ENCODE measurements around the gene ERGIC1.

Gene ERGIC1

DNA sequence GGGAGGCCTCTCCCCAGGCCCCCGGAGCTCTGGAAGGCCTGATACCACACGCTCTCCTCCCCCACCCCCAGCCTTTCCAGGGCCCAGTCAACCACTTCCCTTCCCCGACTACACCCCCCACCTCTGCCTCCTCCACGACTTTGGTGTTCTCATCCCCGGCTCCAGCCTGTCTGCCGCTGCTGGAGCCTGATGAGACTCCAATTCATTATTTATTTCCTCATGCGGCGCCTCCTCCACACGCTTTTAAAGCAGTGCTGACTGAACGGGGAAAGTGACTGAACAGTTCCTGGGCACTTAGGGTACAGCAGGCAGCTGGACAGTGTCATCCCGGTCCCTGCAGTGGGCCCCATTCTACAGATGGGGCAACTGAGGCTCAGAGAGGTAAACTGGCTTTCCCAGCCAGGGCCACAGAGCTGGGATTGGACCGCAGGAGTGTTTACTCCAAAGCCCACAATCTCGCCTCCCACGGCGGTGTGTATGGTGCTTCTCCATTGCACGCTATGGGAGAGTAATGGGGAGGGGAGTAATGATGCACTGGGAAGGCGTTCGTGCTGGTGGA lies 109.3 kb downstream of the ERGIC1 start:
- DNase-seq (ENCODE audit: low read depth), result peak; percentile 69
- H3K4me3 ChIP-seq (ENCODE audit: control insufficient read depth, low read depth, low read length), result no peak overlapping the region
- TF ChIP-seq, protein P1, sequence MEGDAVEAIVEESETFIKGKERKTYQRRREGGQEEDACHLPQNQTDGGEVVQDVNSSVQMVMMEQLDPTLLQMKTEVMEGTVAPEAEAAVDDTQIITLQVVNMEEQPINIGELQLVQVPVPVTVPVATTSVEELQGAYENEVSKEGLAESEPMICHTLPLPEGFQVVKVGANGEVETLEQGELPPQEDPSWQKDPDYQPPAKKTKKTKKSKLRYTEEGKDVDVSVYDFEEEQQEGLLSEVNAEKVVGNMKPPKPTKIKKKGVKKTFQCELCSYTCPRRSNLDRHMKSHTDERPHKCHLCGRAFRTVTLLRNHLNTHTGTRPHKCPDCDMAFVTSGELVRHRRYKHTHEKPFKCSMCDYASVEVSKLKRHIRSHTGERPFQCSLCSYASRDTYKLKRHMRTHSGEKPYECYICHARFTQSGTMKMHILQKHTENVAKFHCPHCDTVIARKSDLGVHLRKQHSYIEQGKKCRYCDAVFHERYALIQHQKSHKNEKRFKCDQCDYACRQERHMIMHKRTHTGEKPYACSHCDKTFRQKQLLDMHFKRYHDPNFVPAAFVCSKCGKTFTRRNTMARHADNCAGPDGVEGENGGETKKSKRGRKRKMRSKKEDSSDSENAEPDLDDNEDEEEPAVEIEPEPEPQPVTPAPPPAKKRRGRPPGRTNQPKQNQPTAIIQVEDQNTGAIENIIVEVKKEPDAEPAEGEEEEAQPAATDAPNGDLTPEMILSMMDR (conservative IDR thresholded peaks at IDR 0.05; ENCODE audit: control insufficient read depth, insufficient read depth, low read depth, low read length), result no peak

DNA sequence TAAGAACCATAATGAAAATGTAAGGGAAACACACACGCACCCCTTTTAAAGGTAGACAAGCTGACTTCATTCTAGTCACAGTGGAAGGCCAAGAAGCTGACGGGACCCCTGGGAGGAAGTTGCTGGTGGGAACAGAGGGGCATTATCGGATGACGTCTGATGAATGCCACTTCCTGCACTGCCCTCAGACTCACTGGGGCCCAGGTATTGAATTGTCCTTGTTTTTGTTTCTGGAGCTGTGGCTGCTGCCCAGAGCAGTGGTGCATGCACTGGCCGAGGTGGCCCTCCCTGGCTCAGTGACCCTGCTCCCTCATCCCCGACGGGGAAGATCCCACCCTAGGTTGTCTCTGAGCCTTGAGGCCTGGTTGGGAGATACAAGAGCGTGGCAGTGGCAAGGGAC lies 109.9 kb downstream of the ERGIC1 start:
- DNase-seq (ENCODE audit: low read depth), result no peak
- TF ChIP-seq, protein P1 (conservative IDR thresholded peaks at IDR 0.05; ENCODE audit: control insufficient read depth, insufficient read depth, low read depth, low read length), result no peak
- no peak overlapping the region for H3K4me3 ChIP-seq (ENCODE audit: control insufficient read depth, low read depth, low read length)

DNA sequence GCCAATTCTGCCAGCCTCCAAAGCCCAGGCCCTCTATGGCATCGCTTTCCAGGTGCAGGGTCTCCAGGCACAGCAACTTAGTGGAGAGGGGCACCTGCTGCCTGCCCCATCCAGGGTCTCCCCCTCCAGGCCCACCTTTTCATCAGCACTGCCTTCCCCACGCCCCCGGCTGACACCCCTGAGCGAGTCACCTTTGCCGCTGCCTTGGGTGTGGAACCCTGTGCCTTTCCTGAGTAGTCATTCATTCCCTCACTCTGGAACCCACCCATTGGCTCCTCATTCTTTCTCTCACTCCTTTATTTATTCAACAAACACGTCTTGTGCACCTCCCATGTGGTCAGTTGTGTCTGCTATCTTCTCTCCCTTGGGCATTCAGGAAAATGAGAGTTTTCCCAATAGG lies 110.7 kb downstream of the ERGIC1 start:
- TF ChIP-seq, protein P1 (conservative IDR thresholded peaks at IDR 0.05; ENCODE audit: control insufficient read depth, insufficient read depth, low read depth, low read length), result no peak
- DNase-seq (ENCODE audit: low read depth), result no peak
- H3K4me3 ChIP-seq (ENCODE audit: control insufficient read depth, low read depth, low read length), result no peak overlapping the region

DNA sequence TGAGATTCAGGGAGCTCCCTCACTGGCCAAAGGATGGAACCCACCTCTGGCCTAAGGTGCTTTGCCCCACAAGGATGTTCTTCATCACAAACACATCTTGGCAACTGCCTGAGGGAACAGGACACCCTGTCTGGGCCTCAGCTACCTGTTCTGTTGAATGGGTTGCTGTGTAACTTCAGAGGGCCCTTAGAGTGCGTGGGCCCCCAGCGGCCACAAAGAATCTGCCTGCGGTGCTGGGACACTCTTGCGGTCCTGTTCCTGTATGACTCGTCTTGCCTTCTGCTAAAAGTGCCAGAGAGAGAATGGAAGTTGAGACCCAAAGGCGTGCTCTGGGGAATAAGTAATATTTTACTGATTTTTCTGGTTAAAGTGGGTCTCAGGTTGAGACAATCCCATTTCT lies 111.1 kb downstream of the ERGIC1 start:
- no peak for DNase-seq (ENCODE audit: low read depth)
- TF ChIP-seq, protein P1 (conservative IDR thresholded peaks at IDR 0.05; ENCODE audit: control insufficient read depth, insufficient read depth, low read depth, low read length), result no peak
- no peak overlapping the region for H3K4me3 ChIP-seq (ENCODE audit: control insufficient read depth, low read depth, low read length)

DNA sequence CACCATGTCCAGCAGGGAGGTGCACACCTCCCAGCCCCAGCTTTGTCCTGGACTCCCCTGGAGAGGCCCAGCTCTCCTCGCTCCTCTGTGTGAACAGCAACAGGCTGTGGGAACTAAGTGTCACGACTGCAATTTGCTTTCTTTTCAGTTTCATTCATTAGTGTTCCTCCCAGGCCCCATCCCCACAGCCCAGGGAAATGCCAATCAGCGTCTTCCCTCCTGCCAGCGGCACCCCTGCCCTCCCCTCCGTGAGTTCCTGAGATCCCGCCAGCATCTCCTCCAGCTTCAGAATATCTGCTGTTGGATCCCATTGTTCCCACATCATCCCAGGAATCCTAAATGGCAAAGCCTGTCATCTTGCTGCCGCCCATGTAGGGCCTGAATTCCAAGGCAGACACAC lies 112.1 kb downstream of the ERGIC1 start:
- TF ChIP-seq, protein P1 (conservative IDR thresholded peaks at IDR 0.05; ENCODE audit: control insufficient read depth, insufficient read depth, low read depth, low read length), result no peak
- DNase-seq (ENCODE audit: low read depth), result no peak

DNA sequence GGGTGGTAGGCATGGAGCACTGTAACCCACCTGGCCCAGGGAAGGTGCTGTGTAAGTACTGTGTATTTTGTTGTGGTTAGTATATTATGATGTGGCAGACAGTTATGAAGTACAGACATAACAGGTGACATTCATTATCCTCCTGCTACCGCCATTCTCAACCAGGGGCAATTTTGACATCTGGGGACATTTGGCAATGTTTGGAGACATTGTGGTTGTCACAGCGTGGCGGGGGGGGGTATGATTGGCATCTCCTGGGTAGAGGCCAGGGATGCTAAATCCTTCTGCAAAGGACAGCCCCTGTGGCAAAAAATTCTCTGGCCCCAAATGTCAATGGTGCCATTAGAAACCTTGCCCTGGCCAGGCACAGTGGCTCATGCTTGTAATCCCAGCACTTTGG lies 115.4 kb downstream of the ERGIC1 start:
- TF ChIP-seq, protein P1 (conservative IDR thresholded peaks at IDR 0.05; ENCODE audit: control insufficient read depth, insufficient read depth, low read depth, low read length), result no peak
- H3K4me3 ChIP-seq (ENCODE audit: control insufficient read depth, low read depth, low read length), result no peak overlapping the region
- no peak for DNase-seq (ENCODE audit: low read depth)

More for the DNA sequence above, 112.1 kb downstream of the ERGIC1 start:
- H3K4me3 ChIP-seq (ENCODE audit: control insufficient read depth, low read depth, low read length), result no peak overlapping the region
